KMS-11 (cell line): Measurements from ENCODE around the gene HELZ.

Experiments
- H2AFZ ChIP-seq: fragments of 200-600 bp; sonication (generic); 2 replicates; pipeline ENCODE4 v1.6.1; 2016; ENCODE audit warnings: antibody characterized with exemption, mixed run types, low read depth
- H3K27ac ChIP-seq: fragments of 200-600 bp; sonication (generic); 2 replicates; pipeline ENCODE4 v1.6.1; 2016; ENCODE audit warnings: mild to moderate bottlenecking, mixed run types
- H3K27me3 ChIP-seq: fragments of 200-600 bp; sonication (generic); 2 replicates; pipeline ENCODE4 v1.6.1; 2017; ENCODE audit warnings: mild to moderate bottlenecking, low read depth, mixed run types, moderate library complexity; ENCODE audit not compliant: insufficient read depth
- H3K36me3 ChIP-seq: fragments of 200-600 bp; sonication (generic); 2 replicates; pipeline ENCODE4 v1.6.1; 2017; ENCODE audit warnings: mild to moderate bottlenecking, mixed run types; ENCODE audit not compliant: insufficient read depth
- H3K4me1 ChIP-seq: fragments of 200-600 bp; sonication (generic); 2 replicates; pipeline ENCODE4 v1.6.1; 2016; ENCODE audit warnings: mild to moderate bottlenecking, low read depth, mixed run types; ENCODE audit not compliant: poor library complexity, severe bottlenecking
- H3K4me2 ChIP-seq: fragments of 200-600 bp; sonication (generic); 2 replicates; pipeline ENCODE4 v1.7.0; 2016; ENCODE audit warnings: mild to moderate bottlenecking, mixed run types
- H3K4me3 ChIP-seq: fragments of 200-600 bp; sonication (generic); IDR thresholded peaks from 2 replicates; pipeline ENCODE4 v1.6.1; 2017; ENCODE audit warnings: low read depth, low read length, mixed read lengths; ENCODE audit not compliant: insufficient read depth
- H3K79me2 ChIP-seq: fragments of 200-600 bp; sonication (generic); 2 replicates; pipeline ENCODE4 v1.6.1; 2016; ENCODE audit warnings: low read depth, mixed run types; ENCODE audit not compliant: insufficient read depth
- H3K9ac ChIP-seq: fragments of 200-600 bp; sonication (generic); 2 replicates; pipeline ENCODE4 v1.6.1; 2016; ENCODE audit warnings: mild to moderate bottlenecking, mixed run types
- H4K20me1 ChIP-seq: fragments of 200-600 bp; sonication (generic); 2 replicates; pipeline ENCODE4 v1.6.1; 2016; ENCODE audit warnings: mild to moderate bottlenecking, mixed run types; ENCODE audit not compliant: insufficient read depth
- CTCF ChIP-seq: fragments of 200-600 bp; sonication (generic); conservative IDR thresholded peaks from 2 replicates; pipeline ENCODE4 v1.6.1; 2017; ENCODE audit warnings: low read depth, mild to moderate bottlenecking, antibody characterized with exemption, low read length, moderate library complexity, mixed read lengths

The HELZ gene

GRCh38 chr17:67038861-67039365 is 206.1 kb downstream of the HELZ start:
- no peak overlapping the region for H3K4me2 ChIP-seq
- no peaks in the 10 kb centered on the region for H3K79me2 ChIP-seq
- H2AFZ ChIP-seq: no peak overlapping the region
- H3K27me3 ChIP-seq: no peaks in the 10 kb centered on the region
- H3K36me3 ChIP-seq: no peaks in the 10 kb centered on the region
- H3K9ac ChIP-seq: no peak overlapping the region
- no peak overlapping the region for H3K27ac ChIP-seq
- no peak for TF ChIP-seq CTCF
- no peaks in the 10 kb centered on the region for H4K20me1 ChIP-seq
- no peaks in the 10 kb centered on the region for H3K4me1 ChIP-seq
- no peak overlapping the region for H3K4me3 ChIP-seq

GRCh38 chr17:67035131-67036083 is 209.6 kb downstream of the HELZ start:
- H2AFZ ChIP-seq: no peak overlapping the region
- H3K4me2 ChIP-seq: no peak overlapping the region
- 0 out of 2 replicates have a peak, but pooled peaks cover 3% of the 10 kb centered on the region for H3K27me3 ChIP-seq
- H3K36me3 ChIP-seq: no peaks in the 10 kb centered on the region
- no peak overlapping the region for H3K9ac ChIP-seq
- H4K20me1 ChIP-seq: no peaks in the 10 kb centered on the region
- H3K4me1 ChIP-seq: no peaks in the 10 kb centered on the region
- H3K4me3 ChIP-seq: no peak overlapping the region
- H3K79me2 ChIP-seq: no peaks in the 10 kb centered on the region
- no peak for TF ChIP-seq CTCF
- H3K27ac ChIP-seq: no peak overlapping the region

- Histone ChIP-seq H4K20me1 (no peaks in the 10 kb centered on the region), H3K27me3 (0 out of 2 replicates have a peak, but pooled peaks cover 3% of the 10 kb centered on the region), H3K4me2 (no peak overlapping the region), H3K79me2 (no peaks in the 10 kb centered on the region), H2AFZ (no peak overlapping the region), H3K4me1 (no peaks in the 10 kb centered on the region), H3K9ac (no peak overlapping the region), H3K4me3 (no peak overlapping the region), H3K36me3 (no peaks in the 10 kb centered on the region), H3K27ac (no peak overlapping the region)
- TF ChIP-seq CTCF: no peak
Measured at GRCh38 chr17:67033613-67034012, 211.4 kb downstream of the HELZ start.

GRCh38 chr17:67032985-67033384 is 212.0 kb downstream of the HELZ start:
- H3K4me1 ChIP-seq: no peaks in the 10 kb centered on the region
- TF ChIP-seq CTCF: no peak
- H3K4me3 ChIP-seq: no peak overlapping the region
- H3K27ac ChIP-seq: no peak overlapping the region
- H3K36me3 ChIP-seq: no peaks in the 10 kb centered on the region
- 0 out of 2 replicates have a peak, but pooled peaks cover 3% of the 10 kb centered on the region for H3K27me3 ChIP-seq
- no peaks in the 10 kb centered on the region for H4K20me1 ChIP-seq
- H3K79me2 ChIP-seq: no peaks in the 10 kb centered on the region
- no peak overlapping the region for H3K4me2 ChIP-seq
- H2AFZ ChIP-seq: no peak overlapping the region
- no peak overlapping the region for H3K9ac ChIP-seq
